ENCODE measurements around the gene STK25. TPM values are rescaled to one million over a fixed set of nuclear protein-coding genes. Genes with fewer than 3 reads are reported as not detected.

STK25 gene
- total RNA-seq, 4 donors from 2014 or later: 236 to 364 (median 266) TPM

GRCh38 chr2:241499146-241499965 is 9.0 kb downstream of the STK25 start:
- DNase-seq: no peak

GRCh38 chr2:241498115-241499070 is 10.0 kb downstream of the STK25 start:
- Histone ChIP-seq H3K4me1 (peaks cover 12 to 16% of the 10 kb centered on the region in 2 donors), H3K4me3 (replicated peaks in 1 of 3) (no peak overlapping the region), H3K9me3 (no peaks in the 10 kb centered on the region), H3K36me3 (peaks cover 19 to 42% of the 10 kb centered on the region in 2 donors), H3K27me3 (no peaks in the 10 kb centered on the region), H3K27ac (no peak overlapping the region)
- intact Hi-C loops (cut with DNase I): no loop called here
- 94 to 98% methylated on average over 18 to 23 of the region's 36 CpGs for WGBS, 2 donors
- no peak for TF ChIP-seq POLR2A (IDR thresholded peaks at IDR 0.05)
- TF ChIP-seq, protein P1, sequence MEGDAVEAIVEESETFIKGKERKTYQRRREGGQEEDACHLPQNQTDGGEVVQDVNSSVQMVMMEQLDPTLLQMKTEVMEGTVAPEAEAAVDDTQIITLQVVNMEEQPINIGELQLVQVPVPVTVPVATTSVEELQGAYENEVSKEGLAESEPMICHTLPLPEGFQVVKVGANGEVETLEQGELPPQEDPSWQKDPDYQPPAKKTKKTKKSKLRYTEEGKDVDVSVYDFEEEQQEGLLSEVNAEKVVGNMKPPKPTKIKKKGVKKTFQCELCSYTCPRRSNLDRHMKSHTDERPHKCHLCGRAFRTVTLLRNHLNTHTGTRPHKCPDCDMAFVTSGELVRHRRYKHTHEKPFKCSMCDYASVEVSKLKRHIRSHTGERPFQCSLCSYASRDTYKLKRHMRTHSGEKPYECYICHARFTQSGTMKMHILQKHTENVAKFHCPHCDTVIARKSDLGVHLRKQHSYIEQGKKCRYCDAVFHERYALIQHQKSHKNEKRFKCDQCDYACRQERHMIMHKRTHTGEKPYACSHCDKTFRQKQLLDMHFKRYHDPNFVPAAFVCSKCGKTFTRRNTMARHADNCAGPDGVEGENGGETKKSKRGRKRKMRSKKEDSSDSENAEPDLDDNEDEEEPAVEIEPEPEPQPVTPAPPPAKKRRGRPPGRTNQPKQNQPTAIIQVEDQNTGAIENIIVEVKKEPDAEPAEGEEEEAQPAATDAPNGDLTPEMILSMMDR (IDR thresholded peaks at IDR 0.05): no peak
- no peak for DNase-seq

More at GRCh38 chr2:241499146-241499965, 9.0 kb downstream of the STK25 start:
- Histone ChIP-seq H3K4me3 (replicated peaks in 1 of 3) (no peak overlapping the region), H3K27ac (no peak overlapping the region), H3K27me3 (no peaks in the 10 kb centered on the region), H3K4me1 (peaks cover 12 to 16% of the 10 kb centered on the region in 2 donors), H3K9me3 (no peaks in the 10 kb centered on the region), H3K36me3 (peaks cover 12 to 35% of the 10 kb centered on the region in 2 donors)
- 89% methylated on average over 12 to 20 of the region's 28 CpGs for WGBS, 2 donors
- TF ChIP-seq, protein P1 (IDR thresholded peaks at IDR 0.05): no peak
- TF ChIP-seq POLR2A (IDR thresholded peaks at IDR 0.05): no peak
- intact Hi-C loops (cut with DNase I): no loop called here

DNA sequence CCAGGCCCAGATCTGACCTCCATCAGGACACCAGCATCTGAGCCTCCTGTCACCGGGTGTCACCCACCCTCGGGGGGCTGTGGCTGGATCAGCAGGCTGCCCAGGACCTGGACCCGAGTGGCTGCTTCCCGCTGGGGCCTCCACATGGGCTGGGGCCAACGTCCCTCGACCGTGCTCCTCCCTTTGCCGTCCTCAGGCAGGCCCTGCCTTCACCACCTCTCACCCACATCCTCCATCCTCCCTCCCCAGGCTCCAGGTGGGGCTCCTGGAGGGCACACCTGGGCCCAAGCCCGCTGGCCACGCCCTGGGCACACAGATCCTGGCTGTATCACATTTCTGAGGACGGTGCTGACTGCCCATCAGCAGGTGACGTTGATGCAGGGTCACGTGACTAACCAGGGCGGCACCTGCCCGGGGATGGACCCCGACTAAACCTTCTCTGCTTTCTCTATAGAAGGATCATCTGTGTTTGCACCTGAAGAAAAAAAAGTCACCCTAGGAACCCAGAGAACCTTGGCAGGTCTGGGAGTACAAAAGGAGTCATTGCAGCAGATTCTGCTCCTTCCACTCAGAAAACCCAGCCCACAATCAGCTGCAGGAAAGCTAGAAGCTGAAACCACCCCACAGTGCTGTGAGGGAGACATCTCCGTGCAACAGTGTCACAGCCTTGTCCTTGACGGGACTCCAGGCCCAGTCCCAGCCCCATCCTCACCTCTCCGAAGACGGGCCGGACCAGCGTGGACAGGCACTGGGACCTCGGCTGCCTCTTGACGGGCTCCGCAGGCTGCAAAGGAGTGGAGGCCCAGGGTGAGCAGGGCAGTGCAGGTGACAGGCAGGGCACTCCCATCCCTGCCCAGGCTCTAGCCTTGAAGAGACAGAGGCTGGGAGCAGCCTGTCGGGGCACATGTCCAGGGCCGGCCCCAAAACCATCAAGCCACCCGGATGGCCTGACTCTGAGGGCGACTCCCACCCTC is 11.2 kb downstream of the STK25 start:
- Histone ChIP-seq H3K36me3 (peaks cover 19 to 47% of the 10 kb centered on the region in 2 donors), H3K4me3 (replicated peaks in 1 of 3) (no peak overlapping the region), H3K9me3 (no peaks in the 10 kb centered on the region), H3K4me1 (peaks cover 12 to 16% of the 10 kb centered on the region in 2 donors), H3K27ac (no peak overlapping the region), H3K27me3 (no peaks in the 10 kb centered on the region)
- WGBS, 2 donors: 94 to 96% methylated on average over 17 to 27 of the region's 29 CpGs
- DNase-seq: no peak
- TF ChIP-seq POLR2A (IDR thresholded peaks at IDR 0.05): no peak
- TF ChIP-seq, protein P1 (IDR thresholded peaks at IDR 0.05): no peak
- intact Hi-C loops (cut with DNase I): no loop called here

- no peak overlapping the region for H3K27ac ChIP-seq
- intact Hi-C loops (cut with DNase I): no loop called here
- H3K27me3 ChIP-seq: no peaks in the 10 kb centered on the region
- 94 to 96% methylated on average over 16 to 28 of the region's 28 CpGs for WGBS, 2 donors
- H3K9me3 ChIP-seq: no peaks in the 10 kb centered on the region
- no peak for DNase-seq
- no peak for TF ChIP-seq POLR2A (IDR thresholded peaks at IDR 0.05)
- TF ChIP-seq, protein P1 (IDR thresholded peaks at IDR 0.05): no peak
- H3K36me3 ChIP-seq: peaks cover 19 to 47% of the 10 kb centered on the region in 2 donors
- no peak overlapping the region for H3K4me3 ChIP-seq (replicated peaks in 1 of 3)
- H3K4me1 ChIP-seq: peaks cover 7 to 8% of the 10 kb centered on the region in 2 donors
Measured at GRCh38 chr2:241496003-241496707, 12.2 kb downstream of the STK25 start.
